GM10847 (cell line): ENCODE data around the gene AGO4.

Experiments used
- POLR2A ChIP-seq: IDR thresholded peaks from 2 replicates; pipeline ENCODE4 v1.6.1; 2011; ENCODE audit not compliant: insufficient read length; ENCODE audit errors: extremely low read depth

AGO4 gene

DNA sequence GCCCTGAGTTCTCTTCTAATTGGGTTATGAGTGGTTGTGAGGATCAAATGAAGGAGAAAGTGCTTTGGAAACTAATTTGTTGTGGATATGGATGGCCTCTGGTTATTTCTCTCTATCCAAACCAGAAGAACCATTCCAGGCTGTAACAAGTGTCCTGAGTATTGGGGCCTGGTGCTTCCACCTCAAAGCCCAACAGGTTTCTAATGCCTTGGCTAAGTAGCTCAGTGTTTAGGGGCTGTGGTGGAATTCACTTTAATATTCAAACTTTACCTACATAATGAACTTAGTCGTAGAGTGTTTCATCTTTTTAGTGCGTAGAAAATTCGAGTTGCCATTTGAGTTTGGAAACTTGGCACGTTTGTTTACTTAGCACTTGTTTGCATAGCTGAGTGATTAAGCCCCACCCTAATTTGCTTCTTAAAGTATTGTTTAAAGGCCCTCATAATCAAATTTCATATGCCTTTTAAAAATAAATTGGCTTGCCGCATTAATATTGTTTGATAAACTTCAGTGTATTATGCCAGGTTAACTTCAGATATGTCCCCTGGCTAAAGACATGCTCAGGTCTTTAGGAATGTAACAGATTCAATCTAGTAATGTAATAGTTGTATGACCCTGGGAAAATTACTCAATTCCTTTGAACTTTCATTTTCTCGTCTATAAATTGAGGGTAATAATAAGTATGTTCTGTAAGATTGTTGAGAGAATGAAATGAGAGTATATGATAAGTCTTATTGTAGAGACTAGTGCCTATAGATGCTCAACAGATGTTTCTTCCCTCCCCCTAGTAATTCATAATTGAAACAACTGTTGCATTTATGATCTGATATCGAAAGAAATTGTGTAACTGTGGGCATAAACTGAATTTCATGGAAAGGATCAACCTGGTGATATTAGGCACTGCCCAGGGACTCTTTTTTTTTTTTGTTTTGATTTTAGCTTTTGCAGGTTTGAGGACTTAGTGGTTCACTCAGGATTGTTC lies 1.6 kb downstream of the AGO4 start:
- TF ChIP-seq POLR2A = no peak

DNA sequence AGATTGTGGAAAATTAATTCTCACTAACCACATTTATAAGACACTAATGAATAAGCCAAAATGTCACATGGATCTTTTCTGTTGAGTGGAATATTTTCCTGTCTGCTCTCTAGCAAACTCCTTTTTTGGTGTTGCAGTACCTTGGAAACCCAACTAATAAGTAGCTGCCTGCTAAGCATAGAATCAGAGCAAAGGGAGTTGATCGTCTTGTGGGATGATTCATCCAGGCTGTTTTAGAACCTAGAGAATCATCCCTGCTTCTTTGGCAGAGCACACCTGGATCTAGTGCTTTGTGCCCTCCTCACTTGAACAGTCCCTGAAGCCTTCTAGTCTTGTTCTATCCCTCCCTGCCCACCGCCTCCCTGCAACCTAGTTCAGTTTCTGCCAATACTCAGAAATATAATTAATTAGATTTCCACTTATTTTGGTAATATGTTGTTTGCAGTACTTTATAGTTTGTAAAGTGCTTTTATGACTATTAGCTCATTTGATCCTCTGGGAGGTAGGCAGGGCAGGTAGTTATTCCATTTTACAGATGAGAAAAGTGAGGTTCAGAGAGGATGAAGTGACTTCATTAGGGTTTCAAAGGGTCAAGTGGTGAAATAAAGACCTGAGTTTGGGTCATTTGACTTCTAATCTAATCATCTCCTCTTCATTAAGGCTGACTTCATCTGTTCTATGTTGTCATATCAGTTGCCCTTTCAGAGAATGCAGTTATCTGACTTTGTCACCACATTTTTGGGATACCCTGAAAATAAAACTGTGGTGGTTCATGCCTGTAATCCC lies 2.5 kb downstream of the AGO4 start:
- TF ChIP-seq POLR2A = no peak

DNA sequence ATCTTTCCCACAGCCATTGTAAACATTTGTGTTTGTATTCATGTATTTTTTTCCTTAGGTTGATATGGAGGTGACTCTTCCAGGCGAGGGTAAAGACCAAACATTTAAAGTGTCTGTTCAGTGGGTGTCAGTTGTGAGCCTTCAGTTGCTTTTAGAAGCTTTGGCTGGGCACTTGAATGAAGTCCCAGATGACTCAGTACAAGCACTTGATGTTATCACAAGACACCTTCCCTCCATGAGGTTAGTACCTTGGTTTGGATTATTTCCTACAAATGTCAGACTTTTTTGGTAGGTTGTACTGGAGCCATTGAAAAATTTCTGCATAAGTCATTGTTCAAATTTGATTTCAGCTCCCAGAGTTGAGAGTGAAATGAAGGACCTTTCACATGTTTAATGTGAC lies 17.4 kb downstream of the AGO4 start:
- TF ChIP-seq POLR2A = no peak

DNA sequence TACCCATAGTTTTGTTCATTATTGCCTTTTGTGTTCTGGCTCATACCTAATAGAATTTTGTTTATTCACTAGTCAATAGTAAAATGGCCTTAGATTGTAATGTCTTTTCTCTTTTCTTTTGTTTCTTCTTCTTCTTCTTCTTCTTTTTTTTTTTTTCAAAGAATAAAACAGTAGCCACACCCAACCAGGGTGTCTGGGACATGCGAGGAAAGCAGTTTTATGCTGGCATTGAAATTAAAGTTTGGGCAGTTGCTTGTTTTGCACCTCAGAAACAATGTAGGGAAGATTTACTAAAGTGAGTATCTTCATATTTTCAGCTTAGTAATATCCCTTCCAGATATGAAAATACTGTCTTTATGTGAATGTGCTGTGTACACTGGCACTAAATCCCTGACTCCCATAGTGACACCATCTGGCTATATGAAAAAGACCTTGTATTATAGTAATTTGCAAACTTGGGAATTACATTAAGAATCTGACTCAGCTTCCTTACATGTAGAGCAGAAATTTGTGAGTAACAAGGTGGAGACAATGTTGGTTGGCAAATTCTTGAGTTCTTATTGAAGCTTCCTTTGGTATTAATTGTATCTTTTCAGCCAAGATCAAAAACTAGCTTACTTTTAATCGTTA lies 24.6 kb downstream of the AGO4 start:
- no peak for TF ChIP-seq POLR2A

DNA sequence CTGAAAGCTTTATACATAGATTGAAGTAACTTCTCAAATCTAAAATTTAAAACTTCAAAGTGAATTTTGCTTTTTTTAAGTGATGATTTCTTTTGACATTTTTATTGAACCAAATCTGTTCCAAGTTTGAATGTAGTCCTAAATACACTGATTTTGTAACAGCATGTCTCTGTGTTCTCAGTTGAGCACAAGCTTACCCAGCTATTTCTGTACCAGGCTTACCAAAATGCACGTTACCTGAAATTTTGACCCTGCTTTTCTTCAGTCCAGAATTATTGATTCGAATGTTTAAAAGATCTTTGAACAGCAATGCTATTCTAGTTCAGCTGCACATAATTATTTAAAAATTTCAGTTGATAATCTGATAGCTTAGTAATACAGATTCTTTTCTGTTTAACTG lies 25.6 kb downstream of the AGO4 start:
- TF ChIP-seq POLR2A = no peak

GRCh38 chr1:35834218-35834617 lies 26.4 kb downstream of the AGO4 start:
- no peak for TF ChIP-seq POLR2A

DNA sequence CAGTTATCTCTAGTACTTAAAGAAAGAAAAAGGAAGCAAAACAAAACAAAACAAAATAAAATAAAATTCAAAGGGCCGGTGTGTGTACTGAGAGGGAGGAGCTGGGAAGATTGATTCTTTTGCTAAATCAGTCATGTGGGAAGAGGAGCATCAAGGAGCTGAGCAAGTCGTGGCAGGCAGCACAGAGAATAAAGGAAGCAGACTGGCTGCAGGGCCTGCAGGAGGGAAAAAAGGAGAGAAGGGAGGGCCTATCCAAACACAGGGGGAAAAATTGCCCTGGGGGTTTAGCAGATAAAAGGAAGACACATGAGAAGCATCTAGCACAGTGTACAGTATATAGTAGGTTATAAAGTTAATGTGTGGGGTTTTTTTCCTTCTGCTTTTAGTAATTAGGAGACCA lies 27.6 kb downstream of the AGO4 start:
- TF ChIP-seq POLR2A = no peak

- no peak for TF ChIP-seq POLR2A
Observed at GRCh38 chr1:35836734-35837133, 28.9 kb downstream of the AGO4 start.

DNA sequence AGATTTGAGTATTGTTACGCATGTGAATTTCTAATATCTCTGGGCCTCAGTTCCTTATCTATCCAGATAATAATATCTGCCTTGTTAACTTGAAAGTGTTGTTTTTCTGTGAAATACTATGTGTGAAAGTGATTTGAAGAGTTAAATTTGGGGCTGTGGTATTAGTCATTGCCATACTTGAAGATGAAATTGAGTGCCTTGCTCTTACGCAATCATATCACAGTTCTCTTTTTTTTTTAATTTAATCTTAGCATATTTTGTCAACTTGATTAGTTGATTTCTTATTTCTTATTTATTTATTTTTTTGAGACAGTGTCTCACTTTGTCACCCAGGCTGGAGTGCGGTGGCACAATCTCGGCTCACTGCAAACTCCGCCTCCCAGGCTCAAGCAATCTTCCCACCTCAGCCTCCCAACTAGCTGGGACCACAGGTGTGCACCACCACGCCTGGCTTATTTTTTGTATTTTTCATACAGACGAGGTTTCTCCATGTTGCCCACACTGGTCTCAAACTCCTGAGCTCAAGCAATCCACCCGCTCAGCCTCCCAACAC lies 31.0 kb downstream of the AGO4 start:
- TF ChIP-seq POLR2A = no peak

DNA sequence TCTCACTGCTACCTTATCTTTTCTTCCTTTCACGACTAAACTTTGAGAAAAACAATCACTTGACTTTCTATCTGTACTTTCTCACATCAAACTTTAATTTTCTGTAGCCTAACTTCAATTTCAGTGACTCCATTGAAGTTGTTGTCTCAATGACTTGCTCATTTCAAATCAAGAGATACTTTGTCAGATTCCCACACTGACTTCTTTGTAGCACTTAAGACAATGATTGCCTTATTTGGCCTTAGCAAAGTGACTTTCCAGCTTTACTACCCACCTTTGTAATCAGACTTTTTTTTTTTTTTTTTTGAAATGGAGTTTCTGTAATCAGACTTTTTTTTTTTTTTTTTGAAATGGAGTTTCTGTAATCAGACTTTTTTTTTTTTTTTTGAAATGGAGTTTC lies 37.0 kb downstream of the AGO4 start:
- TF ChIP-seq POLR2A = no peak

DNA sequence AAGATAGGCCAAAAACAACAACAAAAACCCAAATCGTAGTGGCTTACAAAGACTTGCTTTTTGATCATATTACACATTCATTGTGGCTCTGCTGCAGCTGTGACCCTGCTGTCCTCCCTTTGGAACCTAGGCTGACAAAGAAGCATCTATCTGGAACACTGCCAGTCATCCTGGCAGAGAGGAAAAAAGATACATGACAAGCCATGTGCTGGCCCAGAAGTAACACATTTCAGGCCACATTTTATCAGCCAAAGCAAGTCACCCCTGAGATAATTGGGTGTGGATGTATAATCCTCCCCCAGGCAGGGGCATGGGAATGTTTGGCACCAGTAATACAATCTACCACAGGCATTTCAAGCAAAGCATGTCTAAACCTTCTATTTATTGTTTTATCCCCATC lies 38.0 kb downstream of the AGO4 start:
- TF ChIP-seq POLR2A = no peak

GRCh38 chr1:35847935-35848565 lies 40.2 kb downstream of the AGO4 start:
- TF ChIP-seq POLR2A = no peak

DNA sequence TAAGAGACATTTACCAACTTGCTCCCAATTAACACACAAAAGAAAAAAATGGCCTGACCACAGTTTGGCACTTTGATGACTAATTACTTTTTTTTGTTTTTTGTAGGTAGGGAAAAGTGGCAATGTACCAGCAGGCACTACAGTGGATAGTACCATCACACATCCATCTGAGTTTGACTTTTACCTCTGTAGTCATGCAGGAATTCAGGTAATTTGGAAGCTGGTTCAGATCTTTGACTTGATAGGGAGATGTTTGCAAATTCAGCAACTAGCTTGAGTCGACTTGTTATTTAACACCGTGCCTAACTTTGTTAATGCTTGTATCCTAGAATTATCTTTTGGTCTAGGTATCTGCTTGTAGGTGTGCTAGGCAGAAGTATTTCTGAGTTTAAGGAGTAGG lies 42.2 kb downstream of the AGO4 start:
- no peak for TF ChIP-seq POLR2A

DNA sequence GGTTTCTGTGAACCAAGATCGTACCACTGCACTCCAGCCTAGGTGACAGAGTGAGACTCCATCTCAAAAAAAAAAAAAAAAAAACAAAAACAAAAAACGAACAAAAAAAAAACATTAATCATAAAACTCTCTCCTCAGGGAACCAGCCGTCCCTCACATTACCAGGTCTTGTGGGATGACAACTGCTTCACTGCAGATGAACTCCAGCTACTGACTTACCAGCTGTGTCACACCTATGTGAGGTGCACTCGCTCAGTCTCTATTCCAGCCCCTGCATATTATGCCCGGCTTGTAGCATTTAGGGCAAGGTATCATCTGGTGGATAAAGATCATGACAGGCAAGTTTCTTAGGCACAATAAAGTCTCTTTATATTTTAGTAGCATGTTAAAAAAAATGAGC lies 42.9 kb downstream of the AGO4 start:
- no peak for TF ChIP-seq POLR2A
